Breast epithelium (tissue), 4 donors: Measurements from ENCODE around the gene NT5DC1. TPM values are rescaled to one million over a fixed set of nuclear protein-coding genes. Genes with fewer than 3 reads are reported as not detected.

Experiments used
- DNase-seq, 2 donors: peaks; one replicate each; pipeline ENCODE4 v3.0.0-alpha.2; 2019; ENCODE audit warnings: low spot score in 2 of 2
- H3K27ac ChIP-seq, 2 donors: fragments of 200-600 bp; sonication (generic) in 1 of 2; one replicate each; pipeline ENCODE4 v1.5.1; 2016 to 2019; ENCODE audit warnings: mild to moderate bottlenecking in 1 of 2
- H3K27me3 ChIP-seq, 2 donors: fragments of 200-600 bp; sonication (generic) in 1 of 2; one replicate each; pipeline versions ENCODE4 v1.5.1 to v1.6.0; 2017 to 2019; ENCODE audit warnings: control low read depth in 1 of 2, mild to moderate bottlenecking in 1 of 2
- H3K36me3 ChIP-seq: fragments of 200-600 bp; one replicate; pipeline ENCODE4 v1.5.1; 2019
- H3K4me1 ChIP-seq, 2 donors: fragments of 200-600 bp; sonication (generic); one replicate each; pipeline ENCODE4 v1.5.1; 2016 to 2019; ENCODE audit warnings: control low read depth in 1 of 2
- H3K4me3 ChIP-seq, 3 donors: fragments of 200-600 bp; sonication (generic); 1 replicate in 2 of 3; 2 replicates in 1 of 3; pipeline ENCODE4 v1.5.1; 2016 to 2019; ENCODE audit warnings: mild to moderate bottlenecking in 3 of 3, moderate library complexity in 2 of 3
- H3K9me3 ChIP-seq, 2 donors: fragments of 200-600 bp; sonication (generic) in 1 of 2; one replicate each; pipeline ENCODE4 v1.5.1; 2016 to 2019; ENCODE audit warnings: control low read depth in 1 of 2
- CTCF ChIP-seq, 3 donors: fragments of 450-650 bp; IDR thresholded peaks; one replicate each; pipeline ENCODE4 v1.5.1; 2016 to 2017; ENCODE audit warnings: antibody characterized with exemption in 3 of 3, mild to moderate bottlenecking in 3 of 3, moderate library complexity in 3 of 3
- POLR2A ChIP-seq: fragments of 450-650 bp; IDR thresholded peaks from one replicate; pipeline ENCODE4 v1.6.1; 2016; ENCODE audit warnings: antibody characterized with exemption, mild to moderate bottlenecking, moderate library complexity
- POLR2AphosphoS5 ChIP-seq, 3 donors: sonication (generic); formaldehyde crosslinking; IDR thresholded peaks; one replicate each; pipeline ENCODE4 v1.6.1; 2017; ENCODE audit warnings: antibody characterized with exemption in 3 of 3
- intact Hi-C: fragments of 100-400 bp; cut with DNase I; formaldehyde crosslinking; loops from one replicate; pipeline ENCODE4 v1.15.1; 2023; ENCODE audit warnings: low total_unique reads
- total RNA-seq, 3 donors: library from RNA; depleted of rRNA; stranded (reverse); fragments of >200 nt; gene quantifications; one replicate each; pipeline ENCODE4 v1.1.0, GENCODE V29; 2016

The NT5DC1 gene
- total RNA-seq, 3 donors from 2014 or later, result 11.2 to 13.3 (median 11.8) TPM

GRCh38 chr6:116136373-116136772, 35.7 kb downstream of the NT5DC1 start:
- DNase-seq, result no peak
- H3K4me3 ChIP-seq, result no peak overlapping the region
- no peak overlapping the region for H3K27ac ChIP-seq
- intact Hi-C loops, result no loop called here
- no peaks in the 10 kb centered on the region for H3K36me3 ChIP-seq
- H3K27me3 ChIP-seq, result no peaks in the 10 kb centered on the region
- no peak for TF ChIP-seq POLR2AphosphoS5 (IDR thresholded peaks at IDR 0.05)
- TF ChIP-seq CTCF (IDR thresholded peaks at IDR 0.05), result no peak
- no peak for TF ChIP-seq POLR2A
- no peaks in the 10 kb centered on the region for H3K4me1 ChIP-seq
- no peaks in the 10 kb centered on the region for H3K9me3 ChIP-seq

- intact Hi-C loops, result no loop called here
- no peak for DNase-seq
- H3K9me3 ChIP-seq, result no peaks in the 10 kb centered on the region
- no peaks in the 10 kb centered on the region for H3K27me3 ChIP-seq
- TF ChIP-seq POLR2A (no peak), POLR2AphosphoS5 (IDR thresholded peaks at IDR 0.05) (no peak), CTCF (IDR thresholded peaks at IDR 0.05) (no peak)
- H3K4me1 ChIP-seq, result no peaks in the 10 kb centered on the region
- no peak overlapping the region for H3K27ac ChIP-seq
- no peak overlapping the region for H3K4me3 ChIP-seq
- H3K36me3 ChIP-seq, result no peaks in the 10 kb centered on the region
These were observed 36.3 kb downstream of the NT5DC1 start for GRCh38 chr6:116136933-116137340.

- no peak for DNase-seq
- Histone ChIP-seq H3K4me1 (no peaks in the 10 kb centered on the region), H3K27me3 (no peaks in the 10 kb centered on the region), H3K36me3 (no peaks in the 10 kb centered on the region), H3K27ac (no peak overlapping the region), H3K9me3 (no peaks in the 10 kb centered on the region), H3K4me3 (no peak overlapping the region)
- TF ChIP-seq CTCF (IDR thresholded peaks at IDR 0.05) (no peak), POLR2AphosphoS5 (IDR thresholded peaks at IDR 0.05) (no peak), POLR2A (no peak)
- intact Hi-C loops, result no loop called here
These were observed 39.3 kb downstream of the NT5DC1 start for GRCh38 chr6:116139917-116140316.

- intact Hi-C loops, result no loop called here
- no peak for DNase-seq
- H3K4me1 ChIP-seq, result no peaks in the 10 kb centered on the region
- no peaks in the 10 kb centered on the region for H3K36me3 ChIP-seq
- TF ChIP-seq CTCF (IDR thresholded peaks at IDR 0.05) (no peak), POLR2AphosphoS5 (IDR thresholded peaks at IDR 0.05) (no peak), POLR2A (no peak)
- no peaks in the 10 kb centered on the region for H3K9me3 ChIP-seq
- H3K27me3 ChIP-seq, result no peaks in the 10 kb centered on the region
- no peak overlapping the region for H3K27ac ChIP-seq
- H3K4me3 ChIP-seq, result no peak overlapping the region
These were observed 44.0 kb downstream of the NT5DC1 start for GRCh38 chr6:116144605-116145004.

- Histone ChIP-seq H3K27me3 (no peaks in the 10 kb centered on the region), H3K27ac (no peak overlapping the region), H3K4me1 (no peaks in the 10 kb centered on the region), H3K36me3 (no peaks in the 10 kb centered on the region), H3K4me3 (no peak overlapping the region), H3K9me3 (no peaks in the 10 kb centered on the region)
- intact Hi-C loops, result no loop called here
- TF ChIP-seq CTCF (IDR thresholded peaks at IDR 0.05), result no peak
- TF ChIP-seq POLR2AphosphoS5 (IDR thresholded peaks at IDR 0.05), result no peak
- TF ChIP-seq POLR2A, result no peak
- no peak for DNase-seq
These were observed 45.4 kb downstream of the NT5DC1 start for GRCh38 chr6:116145803-116146675.
